SU-DHL-6 (cell line): ENCODE measurements around the gene CEP95.

Experiments used
- H2AFZ ChIP-seq: fragments of 200-600 bp; sonication (generic); 2 replicates; pipeline ENCODE4 v1.6.1; 2014; ENCODE audit warnings: low read depth, mild to moderate bottlenecking, moderate library complexity, mixed read lengths, antibody characterized with exemption, low read length; ENCODE audit not compliant: severe bottlenecking
- H3F3A ChIP-seq: fragments of 200-600 bp; shearing (Covaris generic); 2 replicates; pipeline ENCODE4 v1.6.0; 2016; ENCODE audit warnings: antibody characterized with exemption, mild to moderate bottlenecking; ENCODE audit not compliant: insufficient read depth
- H3K27ac ChIP-seq: fragments of 200-600 bp; sonication (generic); 2 replicates; pipeline ENCODE4 v1.5.1; 2016; ENCODE audit warnings: low read depth, mild to moderate bottlenecking, low read length, moderate library complexity, mixed read lengths
- H3K27me3 ChIP-seq: fragments of 200-600 bp; sonication (generic), shearing (Covaris generic); 2 replicates; pipeline ENCODE4 v1.6.0; 2014; ENCODE audit warnings: mild to moderate bottlenecking, low read length
- H3K36me3 ChIP-seq: fragments of 200-600 bp; sonication (generic); 2 replicates; pipeline ENCODE4 v1.6.1; 2014; ENCODE audit warnings: mild to moderate bottlenecking, low read length, mixed read lengths
- H3K4me2 ChIP-seq: fragments of 300-600, 200-600 bp; shearing (Covaris generic), sonication (generic); 2 replicates; pipeline ENCODE4 v1.6.0; 2014; ENCODE audit warnings: low read length, low read depth, mild to moderate bottlenecking; ENCODE audit not compliant: poor library complexity, severe bottlenecking
- H3K4me3 ChIP-seq: fragments of 200-600 bp; sonication (generic); 2 replicates; pipeline ENCODE4 v1.5.1; 2014; ENCODE audit warnings: antibody characterized with exemption, low read length, mild to moderate bottlenecking, mixed read lengths; ENCODE audit not compliant: insufficient read depth, poor library complexity, severe bottlenecking
- H3K79me2 ChIP-seq: fragments of 200-600 bp; sonication (generic); 2 replicates; pipeline ENCODE4 v1.6.1; 2014; ENCODE audit warnings: mild to moderate bottlenecking, low read length, moderate library complexity; ENCODE audit not compliant: insufficient read depth
- H3K9ac ChIP-seq: fragments of 200-600 bp; sonication (generic); 2 replicates; pipeline ENCODE4 v1.7.0; 2014; ENCODE audit warnings: mild to moderate bottlenecking, low read length
- H3K9me2 ChIP-seq: fragments of 200-600 bp; sonication (generic); replicated peaks from 2 replicates; pipeline ENCODE4 v1.6.1; 2014; ENCODE audit warnings: low read length; ENCODE audit not compliant: insufficient read depth
- H3K9me3 ChIP-seq: fragments of 200-600 bp; sonication (generic); 2 replicates; pipeline ENCODE4 v1.6.1; 2014; ENCODE audit warnings: low read length, mixed read lengths; ENCODE audit not compliant: insufficient read depth
- H4K20me1 ChIP-seq: fragments of 200-600 bp; sonication (generic); 2 replicates; pipeline ENCODE4 v1.6.1; 2014; ENCODE audit warnings: low read depth, mild to moderate bottlenecking, antibody characterized with exemption, low read length, moderate library complexity, mixed read lengths
- CTCF ChIP-seq: fragments of 200-600 bp; sonication (generic); IDR thresholded peaks from one replicate; pipeline ENCODE4 v1.5.1; 2017; ENCODE audit warnings: antibody characterized with exemption, mild to moderate bottlenecking, low read length, moderate library complexity; ENCODE audit not compliant: insufficient read depth, poor library complexity, severe bottlenecking
- EZH2phosphoT487 ChIP-seq: fragments of 200-600 bp; sonication (generic), shearing (Covaris generic); conservative IDR thresholded peaks from 2 replicates; pipeline ENCODE4 v1.6.1; 2018; ENCODE audit warnings: mild to moderate bottlenecking, antibody characterized with exemption, low read length, moderate library complexity, mixed read lengths

The CEP95 gene

GRCh38 chr17:64583038-64583437 lies 76.3 kb downstream of the CEP95 start:
- H3K4me2 ChIP-seq: no peak overlapping the region
- no peak overlapping the region for H3K9ac ChIP-seq
- H3K4me3 ChIP-seq: no peak overlapping the region
- H3F3A ChIP-seq: no peaks in the 10 kb centered on the region
- no peaks in the 10 kb centered on the region for H3K9me2 ChIP-seq
- H3K79me2 ChIP-seq: no peaks in the 10 kb centered on the region
- H3K27ac ChIP-seq: no peak overlapping the region
- H2AFZ ChIP-seq: no peak overlapping the region
- no peaks in the 10 kb centered on the region for H4K20me1 ChIP-seq
- no peaks in the 10 kb centered on the region for H3K9me3 ChIP-seq
- H3K27me3 ChIP-seq: no peaks in the 10 kb centered on the region
- TF ChIP-seq EZH2phosphoT487 (no peak), CTCF (no peak)
- H3K36me3 ChIP-seq: peaks cover 5% of the 10 kb centered on the region; the same call in 1 of the 2 replicates

GRCh38 chr17:64585146-64585545 lies 78.4 kb downstream of the CEP95 start:
- Histone ChIP-seq H2AFZ (no peak overlapping the region), H3K4me2 (no peak overlapping the region), H4K20me1 (no peaks in the 10 kb centered on the region), H3K9ac (no peak overlapping the region), H3K27me3 (no peaks in the 10 kb centered on the region), H3K4me3 (no peak overlapping the region), H3K9me3 (no peaks in the 10 kb centered on the region), H3K36me3 (peaks cover 5% of the 10 kb centered on the region; the same call in 1 of the 2 replicates), H3K9me2 (no peaks in the 10 kb centered on the region), H3K27ac (no peak overlapping the region), H3F3A (no peaks in the 10 kb centered on the region), H3K79me2 (no peaks in the 10 kb centered on the region)
- no peak for TF ChIP-seq CTCF
